ENCODE data around the gene SLC35F2. TPM values are rescaled to one million over a fixed set of nuclear protein-coding genes. Genes with fewer than 3 reads are reported as not detected.
A peak's percentile ranks its signal among the peaks of the same experiment; 100 is the strongest.
"Not testable (repeated sequence)": the region's sequence is repeated elsewhere in the genome, so short reads cannot be mapped to it uniquely, and the experiment has no call there.

SLC35F2 gene
- polyA plus RNA-seq, 1 experiment, result 0.82 TPM

- Histone ChIP-seq H3K4me3 (ENCODE audit: low read depth, low read length) (no peak overlapping the region), H3K27me3 (ENCODE audit: control insufficient read depth, insufficient read depth, low read length) (no peaks in the 10 kb centered on the region; the same call in 1 of the 2 replicates), H3K36me3 (ENCODE audit: control insufficient read depth, insufficient read depth, low read length) (no peaks in the 10 kb centered on the region)
- ChIA-PET CTCF (interaction anchor here (1.0 to 4.4 kb wide), 7 partner anchors 28 to 236 kb away, joined by 3 to 38 read pairs (median 6); no protein-coding TSS in a partner anchor), POLR2A (interaction anchor here (0.6 kb wide), 1 partner anchor 92 kb away, joined by 6 read pairs; no protein-coding TSS in a partner anchor)
- no peak for TF ChIP-seq CTCF (IDR thresholded peaks at IDR 0.05; ENCODE audit: insufficient read depth, low read depth, low read length)
- DNase-seq (ENCODE audit: low read depth), result peak; percentile 21
Observed at GRCh38 chr11:107769189-107769588, 89.4 kb downstream of the SLC35F2 start.

GRCh38 chr11:107758719-107759355 lies 99.8 kb downstream of the SLC35F2 start:
- H3K27me3 ChIP-seq (ENCODE audit: control insufficient read depth, insufficient read depth, low read length); H3K4me3 ChIP-seq (ENCODE audit: low read depth, low read length); POLR2A ChIA-PET; H3K36me3 ChIP-seq (ENCODE audit: control insufficient read depth, insufficient read depth, low read length); DNase-seq (ENCODE audit: low read depth): not testable (repeated sequence)
- CTCF ChIA-PET, result interaction anchor here (0.6 to 1.6 kb wide), 2 partner anchors 19 to 208 kb away, joined by 3 read pairs; no protein-coding TSS in a partner anchor

- H3K27me3 ChIP-seq (ENCODE audit: control insufficient read depth, insufficient read depth, low read length), result no peaks in the 10 kb centered on the region; the same call in 1 of the 2 replicates
- DNase-seq (ENCODE audit: low read depth), result no peak
- no peak for TF ChIP-seq CTCF (IDR thresholded peaks at IDR 0.05; ENCODE audit: insufficient read depth, low read depth, low read length)
- no peak overlapping the region for H3K4me3 ChIP-seq (ENCODE audit: low read depth, low read length)
- POLR2A ChIA-PET, result no interaction called here
- no peaks in the 10 kb centered on the region for H3K36me3 ChIP-seq (ENCODE audit: control insufficient read depth, insufficient read depth, low read length)
- CTCF ChIA-PET, result interaction anchor here (0.6 to 1.6 kb wide), 4 partner anchors 13 to 35 kb away, joined by 3 to 5 read pairs (median 3); no protein-coding TSS in a partner anchor
Observed at GRCh38 chr11:107757661-107758060, 100.9 kb downstream of the SLC35F2 start.

- Histone ChIP-seq H3K27me3 (ENCODE audit: control insufficient read depth, insufficient read depth, low read length) (no peaks in the 10 kb centered on the region; the same call in 1 of the 2 replicates), H3K36me3 (ENCODE audit: control insufficient read depth, insufficient read depth, low read length) (no peaks in the 10 kb centered on the region), H3K4me3 (ENCODE audit: low read depth, low read length) (no peak overlapping the region)
- CTCF ChIA-PET, result interaction anchor here (0.6 to 1.6 kb wide), 3 partner anchors 12 to 73 kb away, joined by 3 to 5 read pairs (median 3); no protein-coding TSS in a partner anchor
- POLR2A ChIA-PET, result no interaction called here
- no peak for TF ChIP-seq CTCF (IDR thresholded peaks at IDR 0.05; ENCODE audit: insufficient read depth, low read depth, low read length)
- no peak for DNase-seq (ENCODE audit: low read depth)
Observed at GRCh38 chr11:107756553-107756952, 102.0 kb downstream of the SLC35F2 start.

GRCh38 chr11:107752949-107753822 lies 105.4 kb downstream of the SLC35F2 start:
- H3K27me3 ChIP-seq (ENCODE audit: control insufficient read depth, insufficient read depth, low read length), result no peaks in the 10 kb centered on the region; the same call in 1 of the 2 replicates
- no peak for DNase-seq (ENCODE audit: low read depth)
- no peaks in the 10 kb centered on the region for H3K36me3 ChIP-seq (ENCODE audit: control insufficient read depth, insufficient read depth, low read length)
- ChIA-PET CTCF (interaction anchor here (1.0 kb wide), 2 partner anchors 12 to 18 kb away, joined by 3 to 4 read pairs; no protein-coding TSS in a partner anchor), POLR2A (no interaction called here)
- TF ChIP-seq CTCF (IDR thresholded peaks at IDR 0.05; ENCODE audit: insufficient read depth, low read depth, low read length), result no peak
- no peak overlapping the region for H3K4me3 ChIP-seq (ENCODE audit: low read depth, low read length)

Data from BJ (cell line).